ENCODE measurements around the gene ARID3A. TPM values are rescaled to one million over a fixed set of nuclear protein-coding genes. Genes with fewer than 3 reads are reported as not detected.

Gene ARID3A
- total and polyA plus RNA-seq, 2 of the 4 experiments (the other 2 are of a cell fraction): 16.0 to 23.1 TPM

DNA sequence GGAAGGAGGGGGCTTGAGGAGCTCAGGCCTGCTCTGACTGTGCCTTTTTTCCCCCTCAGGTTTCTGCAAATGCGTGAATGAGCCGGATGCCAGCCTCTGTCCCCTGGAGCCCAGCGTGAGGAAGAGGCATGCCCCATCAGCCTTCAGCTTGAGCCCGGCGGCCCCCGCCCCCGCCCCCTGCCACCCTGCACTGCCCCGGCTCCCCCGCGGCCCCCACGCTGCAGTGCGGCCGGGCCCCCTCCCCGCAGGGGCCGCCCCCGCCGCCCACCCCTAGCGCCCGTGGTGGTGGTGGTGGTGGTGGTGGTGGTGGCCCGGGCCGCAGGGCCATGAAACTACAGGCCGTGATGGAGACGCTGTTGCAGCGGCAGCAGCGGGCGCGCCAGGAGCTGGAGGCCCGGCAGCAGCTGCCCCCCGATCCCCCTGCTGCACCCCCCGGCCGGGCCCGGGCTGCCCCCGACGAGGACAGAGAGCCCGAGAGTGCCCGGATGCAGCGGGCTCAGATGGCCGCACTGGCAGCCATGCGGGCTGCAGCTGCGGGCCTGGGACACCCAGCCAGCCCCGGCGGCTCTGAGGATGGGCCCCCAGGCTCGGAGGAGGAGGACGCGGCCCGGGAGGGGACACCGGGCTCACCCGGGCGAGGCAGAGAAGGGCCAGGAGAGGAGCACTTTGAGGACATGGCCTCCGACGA, 3.5 kb downstream of the ARID3A start:
- H2AFZ ChIP-seq (replicated peaks; ENCODE audit: low read length, poor library complexity): no peak overlapping the region
- H3K56ac ChIP-seq (ENCODE audit: extremely low read depth, insufficient read depth, low read length): no peak overlapping the region
- no peak overlapping the region for H3K4ac ChIP-seq (ENCODE audit: low read depth, low read length)
- H3K79me1 ChIP-seq (ENCODE audit: low read depth in 1 of 2, low read length in 2 of 2): peaks cover 15 to 52% of the 10 kb centered on the region in 2 experiments
- no peak overlapping the region for H4K91ac ChIP-seq (ENCODE audit: insufficient read depth, low read depth, low read length)
- no peak overlapping the region for H3K4me3 ChIP-seq (ENCODE audit: insufficient read depth, low read depth, low read length)
- intact Hi-C loops (cut with micrococcal nuclease): no loop called here
- ChIA-PET CTCF (interaction anchor here (0.6 kb wide), 1 partner anchor 472 kb away, joined by 3 read pairs; no protein-coding TSS in a partner anchor), POLR2A (ENCODE audit: unreplicated experiment) (no interaction called here)
- H3K4me1 ChIP-seq (ENCODE audit: control insufficient read depth, insufficient read depth, low read length): peaks cover 24% of the 10 kb centered on the region
- no CpG with 5 or more reads among the region's 51 CpGs for WGBS, 2 experiments (ENCODE audit: extremely low coverage in 2 of 2, insufficient read length in 1 of 2)
- in situ Hi-C loops (cut with MboI; ENCODE audit: low sequenced_read_pairs): no loop called here
- BruUV-seq (replicated peaks): no TSS peak
- H3K23ac ChIP-seq (ENCODE audit: low read depth, low read length): no peak overlapping the region
- H4K5ac ChIP-seq (ENCODE audit: low read depth, low read length): no peak overlapping the region
- no peak overlapping the region for H3K18ac ChIP-seq (ENCODE audit: low read depth, low read length)
- H3K27ac ChIP-seq (ENCODE audit: insufficient read depth, low read length): no peak overlapping the region
- no peak overlapping the region for H3K14ac ChIP-seq (replicated peaks; ENCODE audit: low read depth, low read length)
- H2BK15ac ChIP-seq (ENCODE audit: low read depth, low read length): no peak overlapping the region
- H2AK9ac ChIP-seq (replicated peaks; ENCODE audit: low read depth, low read length, poor library complexity): no peak overlapping the region
- ATAC-seq (ENCODE audit: low read depth): no peak
- no peak overlapping the region for H4K8ac ChIP-seq (ENCODE audit: low read depth in 2 of 2, low read length in 2 of 2)
- no peak for DNase-seq
- H2BK20ac ChIP-seq (ENCODE audit: low read depth, low read length): no peak overlapping the region
- H3K4me2 ChIP-seq (ENCODE audit: low read depth, low read length): no peak overlapping the region
- TF ChIP-seq MXI1 (IDR thresholded peaks at IDR 0.05; ENCODE audit: borderline replicate concordance, low read depth, low read length) (no peak), RCOR1 (IDR thresholded peaks at IDR 0.05; ENCODE audit: insufficient replicate concordance, low read length) (no peak), CHD1 (IDR thresholded peaks at IDR 0.05; ENCODE audit: low read depth, low read length) (no peak), NFE2L2 (IDR thresholded peaks at IDR 0.05; ENCODE audit: low read depth, low read length) (no peak), POLR2A (IDR thresholded peaks at IDR 0.05; ENCODE audit: low read depth, low read length) (no peak), SMC3 (IDR thresholded peaks at IDR 0.05; ENCODE audit: low read depth, low read length) (no peak), CEBPB (IDR thresholded peaks at IDR 0.05; ENCODE audit: low read depth, low read length) (no peak), RAD21 (IDR thresholded peaks at IDR 0.05; ENCODE audit: low read length) (no peak), RFX5 (IDR thresholded peaks at IDR 0.05; ENCODE audit: low read depth, low read length) (no peak), MAZ (IDR thresholded peaks at IDR 0.05; ENCODE audit: borderline replicate concordance, low read depth, low read length) (no peak), MAFK (IDR thresholded peaks at IDR 0.05; ENCODE audit: low read depth, low read length) (no peak), FOS (IDR thresholded peaks at IDR 0.05; ENCODE audit: low read depth, low read length) (no peak), BHLHE40 (IDR thresholded peaks at IDR 0.05; ENCODE audit: low read depth, low read length) (no peak)
- TF ChIP-seq, protein P1, sequence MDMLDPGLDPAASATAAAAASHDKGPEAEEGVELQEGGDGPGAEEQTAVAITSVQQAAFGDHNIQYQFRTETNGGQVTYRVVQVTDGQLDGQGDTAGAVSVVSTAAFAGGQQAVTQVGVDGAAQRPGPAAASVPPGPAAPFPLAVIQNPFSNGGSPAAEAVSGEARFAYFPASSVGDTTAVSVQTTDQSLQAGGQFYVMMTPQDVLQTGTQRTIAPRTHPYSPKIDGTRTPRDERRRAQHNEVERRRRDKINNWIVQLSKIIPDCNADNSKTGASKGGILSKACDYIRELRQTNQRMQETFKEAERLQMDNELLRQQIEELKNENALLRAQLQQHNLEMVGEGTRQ (IDR thresholded peaks at IDR 0.05; ENCODE audit: low read depth, low read length): no peak
- TF ChIP-seq, protein P2, sequence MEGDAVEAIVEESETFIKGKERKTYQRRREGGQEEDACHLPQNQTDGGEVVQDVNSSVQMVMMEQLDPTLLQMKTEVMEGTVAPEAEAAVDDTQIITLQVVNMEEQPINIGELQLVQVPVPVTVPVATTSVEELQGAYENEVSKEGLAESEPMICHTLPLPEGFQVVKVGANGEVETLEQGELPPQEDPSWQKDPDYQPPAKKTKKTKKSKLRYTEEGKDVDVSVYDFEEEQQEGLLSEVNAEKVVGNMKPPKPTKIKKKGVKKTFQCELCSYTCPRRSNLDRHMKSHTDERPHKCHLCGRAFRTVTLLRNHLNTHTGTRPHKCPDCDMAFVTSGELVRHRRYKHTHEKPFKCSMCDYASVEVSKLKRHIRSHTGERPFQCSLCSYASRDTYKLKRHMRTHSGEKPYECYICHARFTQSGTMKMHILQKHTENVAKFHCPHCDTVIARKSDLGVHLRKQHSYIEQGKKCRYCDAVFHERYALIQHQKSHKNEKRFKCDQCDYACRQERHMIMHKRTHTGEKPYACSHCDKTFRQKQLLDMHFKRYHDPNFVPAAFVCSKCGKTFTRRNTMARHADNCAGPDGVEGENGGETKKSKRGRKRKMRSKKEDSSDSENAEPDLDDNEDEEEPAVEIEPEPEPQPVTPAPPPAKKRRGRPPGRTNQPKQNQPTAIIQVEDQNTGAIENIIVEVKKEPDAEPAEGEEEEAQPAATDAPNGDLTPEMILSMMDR (conservative IDR thresholded peaks at IDR 0.05; ENCODE audit: low read depth, low read length): no peak
- TF ChIP-seq, protein P3, sequence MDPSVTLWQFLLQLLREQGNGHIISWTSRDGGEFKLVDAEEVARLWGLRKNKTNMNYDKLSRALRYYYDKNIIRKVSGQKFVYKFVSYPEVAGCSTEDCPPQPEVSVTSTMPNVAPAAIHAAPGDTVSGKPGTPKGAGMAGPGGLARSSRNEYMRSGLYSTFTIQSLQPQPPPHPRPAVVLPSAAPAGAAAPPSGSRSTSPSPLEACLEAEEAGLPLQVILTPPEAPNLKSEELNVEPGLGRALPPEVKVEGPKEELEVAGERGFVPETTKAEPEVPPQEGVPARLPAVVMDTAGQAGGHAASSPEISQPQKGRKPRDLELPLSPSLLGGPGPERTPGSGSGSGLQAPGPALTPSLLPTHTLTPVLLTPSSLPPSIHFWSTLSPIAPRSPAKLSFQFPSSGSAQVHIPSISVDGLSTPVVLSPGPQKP (IDR thresholded peaks at IDR 0.05; ENCODE audit: borderline replicate concordance, low read depth, low read length): no peak
- no peak overlapping the region for H3K9ac ChIP-seq (ENCODE audit: low read depth, low read length)
- no peaks in the 10 kb centered on the region for H3K27me3 ChIP-seq (ENCODE audit: control insufficient read depth, insufficient read depth, low read length)
- no peak overlapping the region for H2AK5ac ChIP-seq (ENCODE audit: low read depth, low read length)
- H3K36me3 ChIP-seq (ENCODE audit: control insufficient read depth, insufficient read depth, low read length): peaks cover 40% of the 10 kb centered on the region
- no peak overlapping the region for H2BK5ac ChIP-seq (ENCODE audit: low read depth, low read length, poor library complexity, severe bottlenecking)
- dilution Hi-C loops (cut with HindIII; ENCODE audit: low sequenced_read_pairs, unreplicated experiment): no loop called here
- H3K9me3 ChIP-seq (ENCODE audit: control insufficient read depth, insufficient read depth, low read length): no peaks in the 10 kb centered on the region
- no peaks in the 10 kb centered on the region; the same call in 1 of the 2 replicates for H3K9me1 ChIP-seq (ENCODE audit: insufficient read depth, low read length)
- H2BK120ac ChIP-seq (ENCODE audit: low read depth, low read length): no peak overlapping the region
- H4K20me1 ChIP-seq (ENCODE audit: insufficient read depth, low read length): peaks cover 15% of the 10 kb centered on the region

All from IMR-90 (cell line).